ENCODE data around the gene HEY2.
A peak's percentile ranks its signal among the peaks of the same experiment; 100 is the strongest.

Gene HEY2

DNA sequence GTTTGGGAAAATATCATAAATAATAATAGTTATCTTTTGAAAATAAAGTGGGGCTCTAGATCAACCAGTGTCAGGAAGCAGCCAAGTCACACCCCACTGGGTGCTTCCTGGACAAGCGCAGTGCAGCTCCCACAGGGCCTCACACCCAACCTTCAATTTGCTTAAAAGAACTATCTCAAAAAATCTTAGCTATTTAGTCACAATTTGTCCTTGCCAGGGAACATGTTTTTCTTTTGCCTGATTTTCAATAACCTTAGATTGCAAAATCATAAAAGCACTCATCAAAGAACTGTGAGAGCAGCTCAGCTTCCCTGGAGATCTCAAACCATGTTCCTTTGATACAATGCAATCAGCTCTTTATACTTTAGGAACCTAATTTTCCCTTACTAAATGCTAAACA, 39.7 kb downstream of the HEY2 start:
- TF ChIP-seq FOXP2 (optimal IDR thresholded peaks at IDR 0.05; ENCODE audit: control extremely low read depth, extremely low read length, insufficient read depth) = no peak
- no peak for TF ChIP-seq POLR2AphosphoS5 (IDR thresholded peaks at IDR 0.05; ENCODE audit: borderline replicate concordance, low read depth, low read length)
- TF ChIP-seq EZH2 (IDR thresholded peaks at IDR 0.05) = no peak
- no peak for DNase-seq (ENCODE audit: low read depth, low spot score)
- Histone ChIP-seq H3K4me3 (peak overlapping the region; percentile 91), H3K9ac (ENCODE audit: insufficient read length) (peak overlapping the region; percentile 76), H3K36me3 (ENCODE audit: insufficient read depth, low read length) (peaks cover 10% of the 10 kb centered on the region; the same call in 1 of the 2 replicates), H3K9me3 (ENCODE audit: low read depth, low read length) (no peaks in the 10 kb centered on the region), H3K27ac (peak overlapping the region; percentile 87)

DNA sequence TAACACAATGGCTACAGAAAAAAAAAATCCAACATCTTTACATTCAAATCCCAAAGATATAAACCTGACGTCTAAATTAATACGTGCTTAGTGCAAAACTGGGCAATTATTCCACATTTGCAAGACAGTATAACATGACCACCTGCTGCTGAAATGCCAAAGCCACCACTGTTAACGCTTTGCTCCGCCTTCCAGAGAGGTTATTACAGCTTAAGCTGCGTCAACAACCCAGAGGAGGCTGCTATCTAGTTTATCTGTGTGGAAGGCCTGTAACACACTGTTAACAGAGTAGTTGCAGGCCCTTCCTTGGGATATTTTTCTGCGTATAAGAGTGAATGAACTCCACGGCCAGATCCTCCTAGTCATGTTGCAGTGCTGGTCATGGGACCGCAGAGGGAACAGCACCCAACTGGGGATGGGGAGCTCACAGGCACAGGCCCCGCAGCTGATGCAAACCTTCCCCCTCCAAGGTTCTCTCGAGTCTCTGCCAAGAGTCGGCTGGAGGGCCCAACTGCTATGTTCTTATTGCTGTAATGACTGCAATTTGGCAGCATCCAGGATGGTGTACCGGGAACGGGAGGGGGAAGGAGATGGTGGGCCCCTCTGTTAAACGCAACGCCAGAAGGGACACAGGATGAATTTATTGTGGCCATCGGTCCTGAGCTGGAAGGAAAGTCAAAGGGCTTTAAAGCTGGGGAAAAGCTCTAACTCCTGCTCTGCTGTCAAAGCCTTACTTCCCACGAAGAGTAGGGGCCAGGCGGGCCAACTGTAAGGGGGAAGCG, 40.3 kb downstream of the HEY2 start:
- DNase-seq (ENCODE audit: low read depth, low spot score) = no peak
- TF ChIP-seq FOXP2 (optimal IDR thresholded peaks at IDR 0.05; ENCODE audit: control extremely low read depth, extremely low read length, insufficient read depth) (peak; percentile 74), EZH2 (IDR thresholded peaks at IDR 0.05) (no peak), POLR2AphosphoS5 (IDR thresholded peaks at IDR 0.05; ENCODE audit: borderline replicate concordance, low read depth, low read length) (peak; percentile 74)
- Histone ChIP-seq H3K9me3 (ENCODE audit: low read depth, low read length) (no peaks in the 10 kb centered on the region), H3K9ac (ENCODE audit: insufficient read length) (peak overlapping the region; percentile 76), H3K36me3 (ENCODE audit: insufficient read depth, low read length) (peaks cover 10% of the 10 kb centered on the region; the same call in 1 of the 2 replicates), H3K4me3 (peak overlapping the region; percentile 91), H3K27ac (peak overlapping the region; percentile 87)

DNA sequence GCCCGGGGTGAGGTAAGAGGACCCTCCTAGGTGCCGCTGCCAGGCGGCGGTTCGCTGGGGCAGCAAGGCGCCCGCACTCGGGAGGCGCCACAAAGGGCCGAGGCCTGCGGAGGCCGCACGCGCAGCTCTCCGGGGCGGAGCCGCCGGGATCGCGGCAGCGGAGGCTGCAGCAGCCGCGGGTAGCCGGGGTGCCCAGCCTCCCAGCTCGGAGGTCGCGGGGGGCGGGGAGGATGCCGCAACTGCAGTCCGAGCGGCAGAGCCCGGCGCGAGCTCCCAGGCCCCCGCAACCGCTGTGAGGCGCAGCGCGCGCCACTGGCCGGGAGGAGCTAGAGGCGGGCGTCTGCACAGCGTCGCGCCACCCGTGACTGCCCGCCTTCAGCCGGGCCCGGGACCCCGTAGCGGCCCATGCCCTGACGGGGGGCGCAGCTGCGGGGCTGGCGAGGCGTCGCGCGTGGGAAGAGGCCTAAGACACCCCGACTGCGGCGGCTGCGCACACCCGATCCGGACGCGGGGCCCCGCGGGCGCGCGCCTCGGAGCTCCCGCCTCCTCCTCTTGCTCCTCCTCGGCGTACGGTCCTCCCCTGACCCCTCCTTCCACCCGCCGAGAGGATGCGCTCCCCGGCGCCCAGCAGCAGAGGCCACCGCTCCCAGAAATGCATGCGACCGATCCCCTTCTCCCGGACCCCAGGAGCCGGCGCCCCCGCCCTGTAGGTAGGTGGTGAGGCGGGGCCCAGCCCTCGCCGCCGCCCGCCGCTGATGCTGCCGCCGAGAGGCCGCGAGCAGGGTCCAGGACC, 41.1 kb downstream of the HEY2 start, which contains the start of gene NCOA7:
TSS of gene NCOA7 (plus strand) at position 603 of the 793 bp plus-strand sequence. CDS start 24,395 bp downstream, outside the sequence.
- no peak for DNase-seq (ENCODE audit: low read depth, low spot score)

DNA sequence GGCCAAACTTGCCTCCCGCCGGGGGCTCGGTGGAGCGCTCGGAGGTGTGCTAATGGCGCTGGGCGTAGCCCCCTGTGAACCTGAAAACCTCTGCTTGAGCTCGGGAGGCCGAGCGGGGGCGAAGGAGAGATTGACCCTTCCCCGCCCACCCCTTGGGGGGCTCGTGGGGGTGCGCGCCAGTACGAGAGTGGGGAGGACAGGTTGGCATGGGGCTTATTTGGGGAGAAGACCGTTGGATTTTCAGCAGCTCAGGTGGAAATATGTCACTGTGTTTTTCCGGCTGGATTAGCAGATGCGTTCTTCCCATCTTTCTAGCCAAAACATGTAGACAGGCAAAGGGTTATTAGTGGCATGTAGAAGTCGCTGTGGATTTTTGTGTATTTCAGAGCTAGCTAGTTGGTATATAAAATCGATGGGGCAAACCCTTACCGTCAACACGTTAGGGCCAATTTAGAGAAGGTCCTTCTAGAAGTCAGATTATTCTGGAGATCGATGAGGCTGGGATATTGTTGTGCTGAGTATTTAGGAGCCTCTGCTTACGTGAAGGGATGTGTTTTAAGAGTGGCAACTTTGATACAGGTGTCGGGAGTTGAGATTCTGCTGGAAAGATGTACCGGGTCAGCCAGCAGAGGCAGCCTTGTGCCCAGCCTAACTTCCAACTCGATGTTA, 41.9 kb downstream of the HEY2 start:
- no peaks in the 10 kb centered on the region for H3K9me3 ChIP-seq (ENCODE audit: low read depth, low read length)
- H3K36me3 ChIP-seq (ENCODE audit: insufficient read depth, low read length) = peaks cover 4% of the 10 kb centered on the region; the same call in 1 of the 2 replicates
- TF ChIP-seq POLR2AphosphoS5 (IDR thresholded peaks at IDR 0.05; ENCODE audit: borderline replicate concordance, low read depth, low read length) = no peak
- H3K4me3 ChIP-seq = peak overlapping the region; percentile 91
- no peak for DNase-seq (ENCODE audit: low read depth, low spot score)
- peak overlapping the region; percentile 76 for H3K9ac ChIP-seq (ENCODE audit: insufficient read length)
- H3K27ac ChIP-seq = no peak overlapping the region

More for the DNA sequence above, 41.1 kb downstream of the HEY2 start, which contains the start of gene NCOA7:
- Histone ChIP-seq H3K27ac (peak within 1 kb of the TSS; percentile 87), H3K9me3 (ENCODE audit: low read depth, low read length) (no peaks in the 10 kb centered on the region), H3K4me3 (peak within 1 kb of the TSS; percentile 91), H3K9ac (ENCODE audit: insufficient read length) (peak within 1 kb of the TSS; percentile 76), H3K36me3 (ENCODE audit: insufficient read depth, low read length) (peaks cover 10% of the 10 kb centered on the region; the same call in 1 of the 2 replicates)
- no peak for TF ChIP-seq EZH2 (IDR thresholded peaks at IDR 0.05)
- peak; percentile 70 for TF ChIP-seq POLR2AphosphoS5 (IDR thresholded peaks at IDR 0.05; ENCODE audit: borderline replicate concordance, low read depth, low read length)

DNA sequence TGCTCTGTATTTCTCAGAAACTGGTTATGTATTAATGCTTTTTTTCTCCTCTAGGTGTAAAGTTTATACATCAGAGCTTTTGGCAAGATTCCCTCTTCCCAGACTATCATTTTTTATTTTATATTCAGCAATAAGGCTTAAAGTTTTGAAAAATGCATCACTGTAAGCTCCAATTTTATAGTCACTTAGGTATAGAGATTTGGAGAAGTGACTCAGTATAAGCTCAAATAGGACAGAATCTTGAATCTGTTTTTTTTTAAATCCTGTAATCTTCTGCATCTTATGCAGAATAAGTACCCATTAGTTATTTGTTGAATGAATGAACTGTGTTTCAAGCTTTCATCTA, 42.4 kb downstream of the HEY2 start:
- no peak for DNase-seq (ENCODE audit: low read depth, low spot score)
- TF ChIP-seq EZH2 (IDR thresholded peaks at IDR 0.05) = no peak
- TF ChIP-seq POLR2AphosphoS5 (IDR thresholded peaks at IDR 0.05; ENCODE audit: borderline replicate concordance, low read depth, low read length) = no peak
- TF ChIP-seq FOXP2 (optimal IDR thresholded peaks at IDR 0.05; ENCODE audit: control extremely low read depth, extremely low read length, insufficient read depth) = no peak
- Histone ChIP-seq H3K4me3 (peak overlapping the region; percentile 91), H3K27ac (no peak overlapping the region), H3K36me3 (ENCODE audit: insufficient read depth, low read length) (no peaks in the 10 kb centered on the region; the same call in 1 of the 2 replicates), H3K9me3 (ENCODE audit: low read depth, low read length) (no peaks in the 10 kb centered on the region), H3K9ac (ENCODE audit: insufficient read length) (no peak overlapping the region)

DNA sequence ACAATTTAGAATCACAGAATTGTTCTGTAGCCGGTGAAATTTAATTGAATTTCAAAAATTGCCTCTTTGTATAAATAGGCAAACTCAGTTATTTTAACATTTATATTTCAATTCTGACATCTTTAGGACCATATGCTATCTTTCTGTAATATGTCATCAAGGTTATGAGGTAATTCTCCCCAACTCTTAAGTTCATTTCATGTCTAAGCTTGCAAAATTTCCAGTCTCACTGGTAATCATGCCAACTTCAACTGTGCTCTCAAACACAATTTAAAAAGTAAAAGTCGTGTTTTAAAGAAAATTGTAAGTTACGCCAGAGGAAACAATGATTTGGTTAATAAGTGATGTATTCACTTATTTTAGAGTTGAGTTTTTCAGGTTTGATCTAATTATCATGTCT, 42.7 kb downstream of the HEY2 start:
- TF ChIP-seq EZH2 (IDR thresholded peaks at IDR 0.05) = no peak
- TF ChIP-seq POLR2AphosphoS5 (IDR thresholded peaks at IDR 0.05; ENCODE audit: borderline replicate concordance, low read depth, low read length) = no peak
- no peak for TF ChIP-seq FOXP2 (optimal IDR thresholded peaks at IDR 0.05; ENCODE audit: control extremely low read depth, extremely low read length, insufficient read depth)
- H3K9ac ChIP-seq (ENCODE audit: insufficient read length) = no peak overlapping the region

DNA sequence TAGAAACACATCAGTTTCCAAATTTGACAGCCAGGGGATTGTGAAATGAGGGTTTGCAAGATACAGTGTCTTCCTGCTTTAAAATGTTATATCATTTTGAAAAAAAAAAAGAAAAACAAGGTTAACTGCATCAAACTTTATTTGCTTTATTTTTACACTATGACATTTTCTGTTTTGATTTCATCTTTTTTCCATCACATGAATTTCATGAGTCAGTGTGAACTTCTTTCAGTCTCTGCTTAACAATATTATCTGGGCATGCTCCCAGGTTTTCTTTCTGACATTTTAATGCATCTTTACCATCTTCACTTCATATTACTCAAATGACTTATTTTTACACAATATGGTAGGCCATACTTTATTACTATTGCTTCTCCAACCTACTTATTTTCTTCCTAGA, 43.2 kb downstream of the HEY2 start:
- Histone ChIP-seq H3K27ac (no peak overlapping the region), H3K9ac (ENCODE audit: insufficient read length) (no peak overlapping the region), H3K36me3 (ENCODE audit: insufficient read depth, low read length) (no peaks in the 10 kb centered on the region), H3K9me3 (ENCODE audit: low read depth, low read length) (no peaks in the 10 kb centered on the region), H3K4me3 (no peak overlapping the region)
- no peak for TF ChIP-seq EZH2 (IDR thresholded peaks at IDR 0.05)
- TF ChIP-seq POLR2AphosphoS5 (IDR thresholded peaks at IDR 0.05; ENCODE audit: borderline replicate concordance, low read depth, low read length) = no peak
- TF ChIP-seq FOXP2 (optimal IDR thresholded peaks at IDR 0.05; ENCODE audit: control extremely low read depth, extremely low read length, insufficient read depth) = no peak
- DNase-seq (ENCODE audit: low read depth, low spot score) = no peak

More for the DNA sequence above, 42.7 kb downstream of the HEY2 start:
- Histone ChIP-seq H3K36me3 (ENCODE audit: insufficient read depth, low read length) (no peaks in the 10 kb centered on the region; the same call in 1 of the 2 replicates), H3K27ac (no peak overlapping the region), H3K4me3 (no peak overlapping the region; the same call in 1 of the 2 replicates), H3K9me3 (ENCODE audit: low read depth, low read length) (no peaks in the 10 kb centered on the region)
- DNase-seq (ENCODE audit: low read depth, low spot score) = no peak

DNA sequence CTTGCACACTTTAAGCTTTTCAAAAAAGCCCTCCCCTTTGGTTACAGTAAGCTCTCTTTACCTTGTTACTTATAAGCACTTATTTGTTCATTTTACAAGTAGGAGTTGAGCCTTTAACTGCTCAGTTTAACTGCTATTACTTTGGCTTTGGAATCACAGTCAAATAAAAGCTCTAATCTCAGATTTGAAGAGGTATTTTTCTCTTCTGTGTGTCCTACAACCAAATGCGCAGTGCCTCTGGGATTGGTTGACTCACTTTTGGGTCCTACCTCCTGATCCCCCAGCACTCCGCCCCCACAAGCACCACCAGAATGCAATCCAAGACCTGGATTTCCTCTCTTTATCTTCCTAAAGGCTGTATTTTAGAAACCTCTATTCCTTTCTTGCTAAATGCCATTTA, 43.8 kb downstream of the HEY2 start:
- Histone ChIP-seq H3K27ac (no peak overlapping the region), H3K9me3 (ENCODE audit: low read depth, low read length) (no peaks in the 10 kb centered on the region), H3K36me3 (ENCODE audit: insufficient read depth, low read length) (no peaks in the 10 kb centered on the region), H3K9ac (ENCODE audit: insufficient read length) (no peak overlapping the region), H3K4me3 (no peak overlapping the region)
- DNase-seq (ENCODE audit: low read depth, low spot score) = no peak
- TF ChIP-seq EZH2 (IDR thresholded peaks at IDR 0.05) (no peak), POLR2AphosphoS5 (IDR thresholded peaks at IDR 0.05; ENCODE audit: borderline replicate concordance, low read depth, low read length) (no peak), FOXP2 (optimal IDR thresholded peaks at IDR 0.05; ENCODE audit: control extremely low read depth, extremely low read length, insufficient read depth) (no peak)
